GM21526 (cell line): ENCODE results near the gene RPS15.
"Not testable (repeated sequence)": the region's sequence is repeated elsewhere in the genome, so short reads cannot be mapped to it uniquely, and the experiment has no call there.

Experiments used
- ATAC-seq: cut with Tn5 transposase; IDR thresholded peaks from one replicate; pipeline ENCODE4 v1.9.1; 2021; ENCODE audit warnings: moderate library complexity; ENCODE audit not compliant: unreplicated experiment, low FRiP score

Gene RPS15

GRCh38 chr19:1466018-1466460 lies 27.8 kb downstream of the RPS15 start:
- no peak for ATAC-seq

- no peak for ATAC-seq
Observed at GRCh38 chr19:1466461-1467214, 28.4 kb downstream of the RPS15 start.

- ATAC-seq: no peak
Observed at GRCh38 chr19:1467215-1467489, 29.0 kb downstream of the RPS15 start.

- no peak for ATAC-seq
Observed at GRCh38 chr19:1467490-1468273, 29.5 kb downstream of the RPS15 start.

- no peak for ATAC-seq
Observed at GRCh38 chr19:1468274-1468820, 30.2 kb downstream of the RPS15 start.

GRCh38 chr19:1468821-1469254 lies 30.6 kb downstream of the RPS15 start:
- ATAC-seq: no peak

- no peak for ATAC-seq
Observed at GRCh38 chr19:1469255-1470054, 31.3 kb downstream of the RPS15 start.

- ATAC-seq: no peak
Observed at GRCh38 chr19:1470055-1470304, 31.8 kb downstream of the RPS15 start.

- ATAC-seq: no peak
Observed at GRCh38 chr19:1470305-1471009, 32.3 kb downstream of the RPS15 start.

- ATAC-seq: no peak
Observed at GRCh38 chr19:1471010-1471514, 32.9 kb downstream of the RPS15 start.

GRCh38 chr19:1471515-1472160 lies 33.4 kb downstream of the RPS15 start:
- no peak for ATAC-seq

- ATAC-seq: no peak
Observed at GRCh38 chr19:1472231-1473084, 34.3 kb downstream of the RPS15 start.

- no peak for ATAC-seq
Observed at GRCh38 chr19:1473085-1473851, 35.1 kb downstream of the RPS15 start.

GRCh38 chr19:1474011-1474764 lies 36.0 kb downstream of the RPS15 start:
- no peak for ATAC-seq

- ATAC-seq: no peak
Observed at GRCh38 chr19:1474765-1475351, 36.7 kb downstream of the RPS15 start.

GRCh38 chr19:1475751-1476437 lies 37.7 kb downstream of the RPS15 start:
- no peak for ATAC-seq

GRCh38 chr19:1477056-1477455 lies 38.9 kb downstream of the RPS15 start:
- ATAC-seq: not testable (repeated sequence)
